Cardiac fibroblast (primary cell): ENCODE results near the gene ABHD12.

Experiments used
- DNase-seq, 2 donors: peaks; one replicate each; pipeline versions ENCODE4 v3.0.0 to v3.0.0-alpha.2; 2010; ENCODE audit warnings: low read depth in 2 of 2
- H3K4me3 ChIP-seq, 2 donors: replicated peaks in 1 of 2; 1 replicate in 1 of 2; 2 replicates in 1 of 2; pipeline ENCODE4 v1.5.1; 2011; ENCODE audit warnings: low read depth in 2 of 2, low read length in 2 of 2, mild to moderate bottlenecking in 2 of 2, moderate library complexity in 1 of 2
- CTCF ChIP-seq: IDR thresholded peaks from one replicate; pipeline ENCODE4 v1.5.1; 2011; ENCODE audit warnings: low read depth, mild to moderate bottlenecking, low read length, inconsistent platforms

The ABHD12 gene

GRCh38 chr20:25258476-25258805 lies 132.2 kb downstream of the ABHD12 start:
- no peak for DNase-seq
- TF ChIP-seq CTCF, result no peak

GRCh38 chr20:25257756-25258475 lies 132.7 kb downstream of the ABHD12 start:
- no peak for TF ChIP-seq CTCF
- H3K4me3 ChIP-seq, result no peak overlapping the region
- DNase-seq, result no peak

More at GRCh38 chr20:25258476-25258805, 132.2 kb downstream of the ABHD12 start:
- no peak overlapping the region for H3K4me3 ChIP-seq

- DNase-seq, result no peak
- no peak for TF ChIP-seq CTCF
- H3K4me3 ChIP-seq, result no peak overlapping the region
These were observed 133.5 kb downstream of the ABHD12 start for GRCh38 chr20:25257130-25257529.

GRCh38 chr20:25256226-25256859 lies 134.3 kb downstream of the ABHD12 start:
- no peak for TF ChIP-seq CTCF
- peak; percentile 50 to 66 for DNase-seq
- H3K4me3 ChIP-seq, result no peak overlapping the region

GRCh38 chr20:25254986-25255680 lies 135.5 kb downstream of the ABHD12 start:
- no peak for TF ChIP-seq CTCF
- H3K4me3 ChIP-seq, result no peak overlapping the region
- DNase-seq, result no peak

GRCh38 chr20:25254571-25254970 lies 136.1 kb downstream of the ABHD12 start:
- no peak overlapping the region for H3K4me3 ChIP-seq

More at GRCh38 chr20:25254571-25254970, 136.1 kb downstream of the ABHD12 start:
- DNase-seq, result no peak
- no peak for TF ChIP-seq CTCF
